ENCODE results near the gene CATSPER1. TPM values are rescaled to one million over a fixed set of nuclear protein-coding genes. Genes with fewer than 3 reads are reported as not detected.

Gene CATSPER1
- total RNA-seq, 1 experiment from 2014 or later = not detected

DNA sequence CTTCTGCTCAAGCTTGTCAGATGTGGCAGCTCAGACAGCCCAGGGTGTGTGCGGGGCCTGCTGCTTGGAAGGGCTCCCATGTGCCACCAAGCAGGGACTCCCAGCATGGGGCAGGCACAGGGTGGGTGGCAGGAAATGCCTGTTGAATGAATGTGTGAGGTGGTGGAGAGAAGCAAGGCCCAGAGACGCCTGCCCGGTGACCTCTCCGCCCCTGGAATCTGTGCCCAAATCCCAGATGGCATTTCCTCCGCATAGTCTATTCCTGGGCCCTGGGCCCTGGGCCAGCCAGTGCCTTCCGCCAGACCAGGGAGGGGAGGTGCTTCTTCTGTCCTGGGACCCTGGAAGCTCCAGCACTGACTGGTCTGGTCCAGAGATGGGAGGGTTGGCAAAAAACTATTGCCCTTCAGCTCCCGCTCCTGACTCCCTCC lies 10.8 kb downstream of the CATSPER1 start:
- Histone ChIP-seq H3K36me3 (ENCODE audit: insufficient read depth, low read length, poor library complexity, severe bottlenecking) (no peaks in the 10 kb centered on the region), H3K27me3 (replicated peaks; ENCODE audit: insufficient read depth, low read depth, low read length, poor library complexity) (no peaks in the 10 kb centered on the region), H3K27ac (ENCODE audit: low read depth, low read length, poor library complexity, severe bottlenecking) (peak overlapping the region; percentile 62), H3K9me3 (ENCODE audit: low read depth, low read length, poor library complexity, severe bottlenecking) (no peaks in the 10 kb centered on the region), H3K4me1 (ENCODE audit: insufficient read depth, low read length, poor library complexity, severe bottlenecking) (peaks cover 23% of the 10 kb centered on the region), H3K4me3 (ENCODE audit: low read depth, low read length, poor library complexity, severe bottlenecking) (no peak overlapping the region)
- TF ChIP-seq EZH2 (IDR thresholded peaks at IDR 0.05; ENCODE audit: borderline replicate concordance, low read depth, low read length, poor library complexity, severe bottlenecking) (no peak), CTCF (conservative IDR thresholded peaks at IDR 0.05; ENCODE audit: low read depth, low read length) (no peak)
- ChIA-PET CTCF (no interaction called here), POLR2A (ENCODE audit: low non-redundant PET) (no interaction called here)
- BruUV-seq (replicated peaks) = no TSS peak
- intact Hi-C loops (cut with micrococcal nuclease; ENCODE audit: unreplicated experiment) = no loop called here
- peak; percentile 87 for DNase-seq (ENCODE audit: low spot score)

GRCh38 chr11:66014804-66015453 lies 11.3 kb downstream of the CATSPER1 start:
- POLR2A ChIA-PET (ENCODE audit: low non-redundant PET) = no interaction called here
- H3K4me3 ChIP-seq (ENCODE audit: low read depth, low read length, poor library complexity, severe bottlenecking) = no peak overlapping the region
- CTCF ChIA-PET = interaction anchor here (0.7 kb wide), 2 partner anchors 211 to 342 kb away, joined by 8 to 13 read pairs; no protein-coding TSS in a partner anchor
- no TSS peak for BruUV-seq (replicated peaks)
- peak overlapping the region; percentile 62 for H3K27ac ChIP-seq (ENCODE audit: low read depth, low read length, poor library complexity, severe bottlenecking)
- peak; percentile 40 for DNase-seq (ENCODE audit: low spot score)
- intact Hi-C loops (cut with micrococcal nuclease; ENCODE audit: unreplicated experiment) = no loop called here
- no peaks in the 10 kb centered on the region for H3K27me3 ChIP-seq (replicated peaks; ENCODE audit: insufficient read depth, low read depth, low read length, poor library complexity)
- peaks cover 23% of the 10 kb centered on the region for H3K4me1 ChIP-seq (ENCODE audit: insufficient read depth, low read length, poor library complexity, severe bottlenecking)
- TF ChIP-seq CTCF (conservative IDR thresholded peaks at IDR 0.05; ENCODE audit: low read depth, low read length) (no peak), EZH2 (IDR thresholded peaks at IDR 0.05; ENCODE audit: borderline replicate concordance, low read depth, low read length, poor library complexity, severe bottlenecking) (no peak)
- H3K9me3 ChIP-seq (ENCODE audit: low read depth, low read length, poor library complexity, severe bottlenecking) = no peaks in the 10 kb centered on the region
- no peaks in the 10 kb centered on the region for H3K36me3 ChIP-seq (ENCODE audit: insufficient read depth, low read length, poor library complexity, severe bottlenecking)

DNA sequence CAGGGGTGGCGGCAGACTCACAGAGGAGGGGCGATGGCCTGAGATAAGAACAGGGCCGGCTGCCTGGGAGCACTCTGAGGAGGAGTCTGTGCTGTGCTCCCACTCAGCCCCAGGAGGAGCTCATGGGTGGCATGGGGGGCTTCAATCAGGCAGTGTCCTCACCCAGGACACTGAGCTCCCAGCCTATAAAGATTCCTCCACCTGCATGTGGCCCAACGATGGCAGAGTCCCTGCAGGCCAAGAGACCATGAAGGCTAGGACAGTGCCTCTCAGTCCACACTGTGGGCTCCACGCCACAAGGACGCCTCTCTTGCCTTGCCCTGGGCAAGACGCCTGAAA lies 12.5 kb downstream of the CATSPER1 start:
- ChIA-PET CTCF (interaction anchor here (0.6 kb wide), 1 partner anchor 11 kb away, joined by 3 read pairs; no protein-coding TSS in a partner anchor), POLR2A (ENCODE audit: low non-redundant PET) (no interaction called here)
- H3K9me3 ChIP-seq (ENCODE audit: low read depth, low read length, poor library complexity, severe bottlenecking) = no peaks in the 10 kb centered on the region
- H3K4me3 ChIP-seq (ENCODE audit: low read depth, low read length, poor library complexity, severe bottlenecking) = no peak overlapping the region
- H3K36me3 ChIP-seq (ENCODE audit: insufficient read depth, low read length, poor library complexity, severe bottlenecking) = no peaks in the 10 kb centered on the region
- intact Hi-C loops (cut with micrococcal nuclease; ENCODE audit: unreplicated experiment) = no loop called here
- peaks cover 23% of the 10 kb centered on the region for H3K4me1 ChIP-seq (ENCODE audit: insufficient read depth, low read length, poor library complexity, severe bottlenecking)
- no TSS peak for BruUV-seq (replicated peaks)
- TF ChIP-seq EZH2 (IDR thresholded peaks at IDR 0.05; ENCODE audit: borderline replicate concordance, low read depth, low read length, poor library complexity, severe bottlenecking) (no peak), CTCF (conservative IDR thresholded peaks at IDR 0.05; ENCODE audit: low read depth, low read length) (no peak)
- no peaks in the 10 kb centered on the region for H3K27me3 ChIP-seq (replicated peaks; ENCODE audit: insufficient read depth, low read depth, low read length, poor library complexity)
- H3K27ac ChIP-seq (ENCODE audit: low read depth, low read length, poor library complexity, severe bottlenecking) = no peak overlapping the region
- DNase-seq (ENCODE audit: low spot score) = no peak

All from A673 (cell line).